Breast epithelium (tissue), 4 donors: ENCODE data around the gene ZNF324B. TPM values are rescaled to one million over a fixed set of nuclear protein-coding genes. Genes with fewer than 3 reads are reported as not detected.
"Not testable (repeated sequence)": the region's sequence is repeated elsewhere in the genome, so short reads cannot be mapped to it uniquely, and the experiment has no call there.

Experiments
- DNase-seq, 2 donors: peaks; one replicate each; pipeline ENCODE4 v3.0.0-alpha.2; 2019; ENCODE audit warnings: low spot score in 2 of 2
- H3K27ac ChIP-seq, 2 donors: fragments of 200-600 bp; sonication (generic) in 1 of 2; one replicate each; pipeline ENCODE4 v1.5.1; 2016 to 2019; ENCODE audit warnings: mild to moderate bottlenecking in 1 of 2
- H3K27me3 ChIP-seq, 2 donors: fragments of 200-600 bp; sonication (generic) in 1 of 2; one replicate each; pipeline versions ENCODE4 v1.5.1 to v1.6.0; 2017 to 2019; ENCODE audit warnings: control low read depth in 1 of 2, mild to moderate bottlenecking in 1 of 2
- H3K36me3 ChIP-seq: fragments of 200-600 bp; one replicate; pipeline ENCODE4 v1.5.1; 2019
- H3K4me1 ChIP-seq, 2 donors: fragments of 200-600 bp; sonication (generic); one replicate each; pipeline ENCODE4 v1.5.1; 2016 to 2019; ENCODE audit warnings: control low read depth in 1 of 2
- H3K4me3 ChIP-seq, 3 donors: fragments of 200-600 bp; sonication (generic); 1 replicate in 2 of 3; 2 replicates in 1 of 3; pipeline ENCODE4 v1.5.1; 2016 to 2019; ENCODE audit warnings: mild to moderate bottlenecking in 3 of 3, moderate library complexity in 2 of 3
- H3K9me3 ChIP-seq, 2 donors: fragments of 200-600 bp; sonication (generic) in 1 of 2; one replicate each; pipeline ENCODE4 v1.5.1; 2016 to 2019; ENCODE audit warnings: control low read depth in 1 of 2
- CTCF ChIP-seq, 3 donors: fragments of 450-650 bp; IDR thresholded peaks; one replicate each; pipeline ENCODE4 v1.5.1; 2016 to 2017; ENCODE audit warnings: antibody characterized with exemption in 3 of 3, mild to moderate bottlenecking in 3 of 3, moderate library complexity in 3 of 3
- POLR2A ChIP-seq: fragments of 450-650 bp; IDR thresholded peaks from one replicate; pipeline ENCODE4 v1.6.1; 2016; ENCODE audit warnings: antibody characterized with exemption, mild to moderate bottlenecking, moderate library complexity
- POLR2AphosphoS5 ChIP-seq, 3 donors: sonication (generic); formaldehyde crosslinking; IDR thresholded peaks; one replicate each; pipeline ENCODE4 v1.6.1; 2017; ENCODE audit warnings: antibody characterized with exemption in 3 of 3
- intact Hi-C: fragments of 100-400 bp; cut with DNase I; formaldehyde crosslinking; loops from one replicate; pipeline ENCODE4 v1.15.1; 2023; ENCODE audit warnings: low total_unique reads
- total RNA-seq, 3 donors: library from RNA; depleted of rRNA; stranded (reverse); fragments of >200 nt; gene quantifications; one replicate each; pipeline ENCODE4 v1.1.0, GENCODE V29; 2016

ZNF324B gene
- total RNA-seq, 3 donors from 2014 or later, result 6.1 to 9.1 (median 7.2) TPM

- Histone ChIP-seq H3K27ac (no peak overlapping the region), H3K27me3 (no peaks in the 10 kb centered on the region), H3K36me3 (no peaks in the 10 kb centered on the region), H3K4me3 (no peak overlapping the region), H3K4me1 (peaks cover 5 to 9% of the 10 kb centered on the region in 2 donors), H3K9me3 (no peaks in the 10 kb centered on the region)
- no peak for TF ChIP-seq CTCF (IDR thresholded peaks at IDR 0.05)
- no peak for TF ChIP-seq POLR2AphosphoS5 (IDR thresholded peaks at IDR 0.05)
- no peak for TF ChIP-seq POLR2A
- intact Hi-C loops, result no loop called here
- DNase-seq, result no peak
These were observed 29.0 kb downstream of the ZNF324B start for GRCh38 chr19:58480481-58480830.

GRCh38 chr19:58480831-58481230, 29.4 kb downstream of the ZNF324B start:
- peaks cover 5 to 9% of the 10 kb centered on the region in 2 donors for H3K4me1 ChIP-seq
- no peak overlapping the region for H3K27ac ChIP-seq
- H3K36me3 ChIP-seq, result no peaks in the 10 kb centered on the region
- H3K4me3 ChIP-seq, result no peak overlapping the region
- TF ChIP-seq POLR2AphosphoS5 (IDR thresholded peaks at IDR 0.05), result no peak
- no peak for TF ChIP-seq CTCF (IDR thresholded peaks at IDR 0.05)
- TF ChIP-seq POLR2A, result no peak
- no peak for DNase-seq
- H3K27me3 ChIP-seq, result no peaks in the 10 kb centered on the region
- H3K9me3 ChIP-seq, result no peaks in the 10 kb centered on the region
- intact Hi-C loops, result no loop called here

- H3K9me3 ChIP-seq, result no peaks in the 10 kb centered on the region
- DNase-seq, result no peak
- intact Hi-C loops, result no loop called here
- TF ChIP-seq CTCF (IDR thresholded peaks at IDR 0.05), result no peak
- no peak for TF ChIP-seq POLR2A
- no peak for TF ChIP-seq POLR2AphosphoS5 (IDR thresholded peaks at IDR 0.05)
- H3K27ac ChIP-seq, result no peak overlapping the region
- H3K36me3 ChIP-seq, result no peaks in the 10 kb centered on the region
- H3K4me3 ChIP-seq, result no peak overlapping the region
- no peaks in the 10 kb centered on the region for H3K27me3 ChIP-seq
- H3K4me1 ChIP-seq, result no peaks in the 10 kb centered on the region
These were observed 30.9 kb downstream of the ZNF324B start for GRCh38 chr19:58482372-58482771.

- DNase-seq, result no peak
- Histone ChIP-seq H3K36me3 (no peaks in the 10 kb centered on the region), H3K27ac (no peak overlapping the region), H3K9me3 (no peaks in the 10 kb centered on the region), H3K27me3 (no peaks in the 10 kb centered on the region), H3K4me1 (no peaks in the 10 kb centered on the region), H3K4me3 (no peak overlapping the region)
- TF ChIP-seq POLR2AphosphoS5 (IDR thresholded peaks at IDR 0.05), result no peak
- no peak for TF ChIP-seq CTCF (IDR thresholded peaks at IDR 0.05)
- no peak for TF ChIP-seq POLR2A
- intact Hi-C loops, result no loop called here
These were observed 32.4 kb downstream of the ZNF324B start for GRCh38 chr19:58483776-58484175.

GRCh38 chr19:58484349-58484748, 32.9 kb downstream of the ZNF324B start:
- DNase-seq, H3K9me3 ChIP-seq, intact Hi-C loops, H3K27me3 ChIP-seq, H3K36me3 ChIP-seq, H3K27ac ChIP-seq, H3K4me1 ChIP-seq, H3K4me3 ChIP-seq: not testable (repeated sequence)

GRCh38 chr19:58491393-58491792, 40.0 kb downstream of the ZNF324B start:
- Histone ChIP-seq H3K4me1 (no peaks in the 10 kb centered on the region), H3K36me3 (no peaks in the 10 kb centered on the region), H3K9me3 (no peaks in the 10 kb centered on the region), H3K27me3 (no peaks in the 10 kb centered on the region), H3K27ac (no peak overlapping the region), H3K4me3 (no peak overlapping the region)
- no peak for DNase-seq
- TF ChIP-seq POLR2AphosphoS5 (IDR thresholded peaks at IDR 0.05) (no peak), CTCF (IDR thresholded peaks at IDR 0.05) (no peak), POLR2A (no peak)
- intact Hi-C loops, result no loop called here
